Islet of Langerhans (tissue), 1 donor: ENCODE data around the gene PRR30.

Source experiments
- FAIRE-seq: peaks from one replicate; lab custom pipeline; 2011; peaks lifted over from hg19 to GRCh38; lab: Jason Lieb, UNC

PRR30 gene

GRCh38 chr2:27154488-27154887, 15.3 kb upstream of the PRR30 start:
- FAIRE-seq = no peak

GRCh38 chr2:27152796-27153464, 13.7 kb upstream of the PRR30 start:
- no peak for FAIRE-seq

GRCh38 chr2:27152102-27152795, 13.0 kb upstream of the PRR30 start:
- no peak for FAIRE-seq

- no peak for FAIRE-seq
Observed at GRCh38 chr2:27150639-27151230, 11.5 kb upstream of the PRR30 start.

GRCh38 chr2:27149570-27150405, 10.6 kb upstream of the PRR30 start:
- no peak for FAIRE-seq

GRCh38 chr2:27148801-27149439, 9.7 kb upstream of the PRR30 start, which contains the start of gene TCF23:
Gene TCF23 (plus strand): TSS chr2:27149004. CDS start chr2:27149134, 130 bp downstream.
- no peak for FAIRE-seq

GRCh38 chr2:27147935-27148334, 8.7 kb upstream of the PRR30 start:
- no peak for FAIRE-seq

- FAIRE-seq = no peak
Observed at GRCh38 chr2:27145682-27146081, 6.5 kb upstream of the PRR30 start.

- FAIRE-seq = no peak
Observed at GRCh38 chr2:27143285-27143684, 4.1 kb upstream of the PRR30 start.

GRCh38 chr2:27138111-27138510, 1.1 kb downstream of the PRR30 start:
- no peak for FAIRE-seq

- FAIRE-seq = no peak
Observed at GRCh38 chr2:27137322-27137935, 1.8 kb downstream of the PRR30 start.

- FAIRE-seq = no peak
Observed at GRCh38 chr2:27136751-27137150, 2.5 kb downstream of the PRR30 start.

- FAIRE-seq = no peak
Observed at GRCh38 chr2:27135478-27135955, 3.7 kb downstream of the PRR30 start.

- FAIRE-seq = no peak
Observed at GRCh38 chr2:27134781-27135477, 4.3 kb downstream of the PRR30 start.

- FAIRE-seq = no peak
Observed at GRCh38 chr2:27133905-27134780, 5.1 kb downstream of the PRR30 start, which contains the start of gene PREB. Gene PREB (minus strand): TSS chr2:27134636. CDS start chr2:27134421, 215 bp downstream.

- no peak for FAIRE-seq
Observed at GRCh38 chr2:27133195-27133875, 5.9 kb downstream of the PRR30 start.

GRCh38 chr2:27131429-27131828, 7.8 kb downstream of the PRR30 start:
- no peak for FAIRE-seq

GRCh38 chr2:27130396-27130795, 8.8 kb downstream of the PRR30 start:
- FAIRE-seq = no peak
